Urinary bladder (tissue), 4 donors: ENCODE results near the gene SYNJ2. TPM values are rescaled to one million over a fixed set of nuclear protein-coding genes. Genes with fewer than 3 reads are reported as not detected.
A peak's percentile ranks its signal among the peaks of the same experiment; 100 is the strongest.

Source experiments
- DNase-seq: peaks from one replicate; pipeline ENCODE4 v3.0.0-alpha.2; 2015; ENCODE audit errors: extremely low spot score
- H3K27ac ChIP-seq: one replicate; pipeline ENCODE4 v1.5.1; 2013; ENCODE audit warnings: low read depth, mild to moderate bottlenecking, moderate library complexity
- H3K36me3 ChIP-seq: one replicate; pipeline ENCODE4 v1.6.1; 2013; ENCODE audit warnings: mild to moderate bottlenecking, moderate library complexity; ENCODE audit not compliant: insufficient read depth
- H3K4me1 ChIP-seq: one replicate; pipeline ENCODE4 v1.6.1; 2013; ENCODE audit warnings: mild to moderate bottlenecking, moderate library complexity; ENCODE audit not compliant: insufficient read depth
- H3K4me3 ChIP-seq: one replicate; pipeline ENCODE4 v1.5.1; 2013; ENCODE audit warnings: low read depth, low read length
- WGBS: extraction: QIAGEN DNeasy Blood & Tissue Kit; methylation state at CpG from one replicate; pipeline ENCODE4 v1.1.7; 2013; 5-methylcytosine and 5-hydroxymethylcytosine counted together
- polyA plus RNA-seq: library from polyadenylated mRNA; stranded (reverse); fragments of 200-250 nt; gene quantifications from one replicate; pipeline ENCODE4 v1.2.3, GENCODE V29; 2013
- total RNA-seq: library from RNA; depleted of rRNA; stranded (reverse); fragments of >200 nt; gene quantifications from one replicate; pipeline ENCODE4 v1.2.3, GENCODE V29; 2014
- donor health status: healthy with polysubstance abuse.
- donor health status: healthy.

Gene SYNJ2
- total and polyA plus RNA-seq, 2 donors = 10.7 to 14.3 TPM

GRCh38 chr6:157993076-157993475 lies 11.4 kb downstream of the SYNJ2 start:
- no peaks in the 10 kb centered on the region for H3K36me3 ChIP-seq
- no peaks in the 10 kb centered on the region for H3K4me1 ChIP-seq
- DNase-seq = no peak
- no peak overlapping the region for H3K4me3 ChIP-seq
- WGBS = 83% methylated on average over 3 of the region's 3 CpGs
- no peak overlapping the region for H3K27ac ChIP-seq

GRCh38 chr6:157994125-157994795 lies 12.6 kb downstream of the SYNJ2 start:
- Histone ChIP-seq H3K27ac (no peak overlapping the region), H3K4me1 (no peaks in the 10 kb centered on the region), H3K36me3 (no peaks in the 10 kb centered on the region), H3K4me3 (no peak overlapping the region)
- WGBS = 90% methylated on average over 7 of the region's 7 CpGs
- DNase-seq = no peak

- WGBS = 97% methylated on average over 12 of the region's 12 CpGs
- Histone ChIP-seq H3K27ac (no peak overlapping the region), H3K36me3 (no peaks in the 10 kb centered on the region), H3K4me1 (no peaks in the 10 kb centered on the region), H3K4me3 (no peak overlapping the region)
- no peak for DNase-seq
These were observed 13.8 kb downstream of the SYNJ2 start for GRCh38 chr6:157995458-157995857.

GRCh38 chr6:157996201-157996712 lies 14.6 kb downstream of the SYNJ2 start:
- no peaks in the 10 kb centered on the region for H3K36me3 ChIP-seq
- H3K4me3 ChIP-seq = no peak overlapping the region
- WGBS = 91% methylated on average over 7 of the region's 7 CpGs
- H3K4me1 ChIP-seq = no peaks in the 10 kb centered on the region
- no peak overlapping the region for H3K27ac ChIP-seq
- no peak for DNase-seq

GRCh38 chr6:157996918-157997702 lies 15.4 kb downstream of the SYNJ2 start:
- Histone ChIP-seq H3K4me1 (no peaks in the 10 kb centered on the region), H3K36me3 (no peaks in the 10 kb centered on the region), H3K4me3 (no peak overlapping the region), H3K27ac (no peak overlapping the region)
- DNase-seq = no peak
- 91% methylated on average over 15 of the region's 15 CpGs for WGBS

GRCh38 chr6:157997893-157998608 lies 16.4 kb downstream of the SYNJ2 start:
- H3K4me1 ChIP-seq = no peaks in the 10 kb centered on the region
- DNase-seq = no peak
- no peak overlapping the region for H3K4me3 ChIP-seq
- WGBS = 88% methylated on average over 6 of the region's 6 CpGs
- no peaks in the 10 kb centered on the region for H3K36me3 ChIP-seq
- H3K27ac ChIP-seq = no peak overlapping the region

GRCh38 chr6:157998707-157999167 lies 17.1 kb downstream of the SYNJ2 start:
- no peaks in the 10 kb centered on the region for H3K4me1 ChIP-seq
- DNase-seq = no peak

GRCh38 chr6:157999168-158000051 lies 17.7 kb downstream of the SYNJ2 start:
- Histone ChIP-seq H3K27ac (no peak overlapping the region), H3K36me3 (no peaks in the 10 kb centered on the region), H3K4me1 (no peaks in the 10 kb centered on the region), H3K4me3 (no peak overlapping the region)
- DNase-seq = no peak
- 78% methylated on average over 12 of the region's 12 CpGs for WGBS

More at GRCh38 chr6:157998707-157999167, 17.1 kb downstream of the SYNJ2 start:
- WGBS = 89% methylated on average over 7 of the region's 7 CpGs
- Histone ChIP-seq H3K36me3 (no peaks in the 10 kb centered on the region), H3K4me3 (no peak overlapping the region), H3K27ac (no peak overlapping the region)

GRCh38 chr6:158000530-158001307 lies 19.1 kb downstream of the SYNJ2 start:
- WGBS = 90% methylated on average over 17 of the region's 17 CpGs
- Histone ChIP-seq H3K4me3 (no peak overlapping the region), H3K36me3 (no peaks in the 10 kb centered on the region), H3K27ac (no peak overlapping the region), H3K4me1 (no peaks in the 10 kb centered on the region)
- no peak for DNase-seq

- no peak for DNase-seq
- no peak overlapping the region for H3K4me3 ChIP-seq
- H3K27ac ChIP-seq = peak overlapping the region; percentile 43
- 85% methylated on average over 6 of the region's 6 CpGs for WGBS
- H3K4me1 ChIP-seq = no peaks in the 10 kb centered on the region
- H3K36me3 ChIP-seq = no peaks in the 10 kb centered on the region
These were observed 20.7 kb downstream of the SYNJ2 start for GRCh38 chr6:158002249-158002950.

- H3K4me3 ChIP-seq = no peak overlapping the region
- WGBS = 16% methylated on average over 15 of the region's 15 CpGs
These were observed 21.5 kb downstream of the SYNJ2 start for GRCh38 chr6:158002951-158003853.

More at GRCh38 chr6:158002951-158003853, 21.5 kb downstream of the SYNJ2 start:
- Histone ChIP-seq H3K36me3 (no peaks in the 10 kb centered on the region), H3K27ac (peak overlapping the region; percentile 55), H3K4me1 (no peaks in the 10 kb centered on the region)
- DNase-seq = peak; percentile 78
